ENCODE data around the gene ARMC2. TPM values are rescaled to one million over a fixed set of nuclear protein-coding genes. Genes with fewer than 3 reads are reported as not detected.

The ARMC2 gene
- polyA plus RNA-seq, 4 donors: 8.9 to 12.8 (median 11.6) TPM

DNA sequence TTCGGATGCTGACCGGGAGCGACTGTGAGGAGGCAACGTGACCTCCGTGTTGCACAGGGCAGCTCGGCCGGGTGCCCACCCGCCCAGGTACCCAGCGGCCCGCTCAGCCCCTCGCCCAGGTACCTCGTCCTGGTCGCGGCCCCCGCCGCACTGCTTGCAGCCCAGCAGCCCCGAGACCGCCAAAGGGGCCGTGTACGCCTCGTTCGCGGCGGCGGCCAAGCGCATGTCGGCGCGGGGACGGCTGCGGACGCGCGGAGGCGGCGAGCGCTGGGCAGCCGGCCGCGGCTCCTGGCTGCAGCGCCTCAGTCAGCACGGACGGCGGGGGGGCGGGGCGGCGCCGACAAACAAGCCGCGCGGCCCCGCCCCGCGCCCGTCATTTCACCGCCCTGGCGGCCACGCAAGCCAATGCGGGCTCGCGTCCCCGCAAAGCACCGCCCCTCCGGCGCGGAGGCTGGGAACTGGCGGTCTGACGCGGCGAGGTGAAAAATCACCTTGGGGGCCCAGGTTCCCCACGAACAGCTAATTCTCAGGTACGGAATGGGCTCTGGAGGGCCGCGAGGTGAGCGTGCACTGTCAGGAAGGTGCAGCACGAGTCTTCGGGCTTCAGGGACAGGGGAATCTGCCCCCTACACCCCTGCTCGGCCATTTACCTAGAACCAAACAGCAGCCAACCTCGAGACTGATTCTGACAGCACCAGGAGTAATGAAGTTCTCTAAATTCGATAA lies 161.2 kb downstream of the ARMC2 start:
- peak; percentile 83 to 85 (median 84) for DNase-seq (ENCODE audit: low read depth in 4 of 4, low spot score in 3 of 4)

DNA sequence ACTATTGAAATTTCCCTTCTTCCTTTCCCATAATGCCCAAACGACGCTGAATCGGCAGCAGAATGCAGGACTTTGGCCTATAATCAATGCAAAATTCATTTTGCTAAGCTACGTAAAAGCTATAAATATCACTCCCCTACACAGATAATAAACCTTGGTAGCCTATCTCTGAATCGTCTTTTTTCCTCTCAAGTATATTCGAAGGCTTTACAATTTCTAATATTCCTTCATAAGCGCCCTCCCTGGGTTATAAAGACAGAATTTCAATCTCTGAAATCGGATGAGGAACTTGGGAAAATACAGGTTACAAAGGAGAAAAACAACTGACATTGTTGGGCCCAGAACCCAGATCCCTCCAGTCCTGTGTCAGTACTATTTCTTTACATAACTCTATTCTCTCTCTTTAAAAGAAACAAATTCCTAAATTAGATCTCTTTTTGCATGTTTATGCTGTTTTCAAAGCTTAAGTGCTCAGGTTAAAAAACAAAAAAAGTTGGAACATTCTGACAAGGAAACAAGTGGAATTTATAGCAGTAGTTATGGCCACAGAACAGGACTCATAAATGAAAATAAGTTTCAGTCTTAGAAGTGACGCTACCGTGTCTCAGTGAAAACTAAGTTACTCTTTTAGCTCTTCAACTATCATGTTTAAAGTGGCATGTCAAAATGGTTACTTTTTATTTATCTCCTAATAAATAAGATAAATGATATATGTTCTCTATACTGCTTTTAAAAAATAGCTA lies 161.9 kb downstream of the ARMC2 start:
- DNase-seq (ENCODE audit: low read depth in 4 of 4, low spot score in 3 of 4): no peak

DNA sequence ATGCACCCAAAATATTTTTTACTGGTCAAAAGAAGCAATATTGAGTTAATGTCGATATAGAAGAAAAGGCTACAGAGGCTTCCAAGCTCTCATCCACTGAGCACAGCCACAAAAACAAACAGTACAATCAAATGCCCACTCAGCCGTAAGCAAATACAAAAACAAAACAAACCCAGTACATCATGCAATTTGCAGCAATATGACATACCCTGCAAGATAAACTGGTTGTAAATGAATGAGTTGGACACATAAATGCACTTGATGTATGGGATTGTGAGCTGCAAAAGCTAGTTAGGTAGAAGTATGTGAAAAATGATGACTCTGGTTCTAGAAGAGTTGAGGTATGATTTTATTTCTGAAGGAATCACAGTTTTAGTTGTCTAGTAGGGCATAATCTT lies 162.5 kb downstream of the ARMC2 start:
- DNase-seq (ENCODE audit: low read depth in 4 of 4, low spot score in 3 of 4): no peak

DNA sequence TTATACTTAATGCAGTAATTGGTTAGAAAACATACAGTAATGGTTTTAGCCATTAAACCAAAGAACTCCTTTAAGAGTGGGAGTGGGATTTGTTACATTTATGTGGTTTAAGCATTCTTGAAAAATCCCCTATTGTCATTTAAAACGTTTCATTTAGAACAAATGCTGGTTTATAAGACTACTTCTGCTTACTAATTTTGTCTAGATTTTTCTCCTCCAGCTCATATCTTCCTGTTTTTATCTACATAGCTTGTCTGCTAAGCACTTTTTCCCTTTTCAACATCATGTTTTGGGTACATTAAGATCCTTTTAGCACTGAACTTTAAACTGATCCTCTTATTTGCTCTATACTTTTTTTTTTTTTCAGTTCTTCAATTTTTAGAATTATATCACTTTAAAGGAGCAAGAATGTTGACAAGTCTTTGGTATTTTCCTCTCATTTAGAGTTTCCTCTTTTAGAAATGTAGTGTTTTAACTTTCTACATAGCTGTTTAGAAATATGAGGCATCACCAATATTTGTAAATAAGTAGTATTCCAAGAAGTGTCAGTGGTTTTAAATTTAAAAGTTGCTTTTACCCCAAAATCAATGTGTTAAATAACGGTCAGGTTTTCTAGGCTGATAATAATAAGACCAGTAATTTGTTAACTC lies 165.6 kb downstream of the ARMC2 start:
- DNase-seq (ENCODE audit: low read depth in 4 of 4, low spot score in 3 of 4): no peak

DNA sequence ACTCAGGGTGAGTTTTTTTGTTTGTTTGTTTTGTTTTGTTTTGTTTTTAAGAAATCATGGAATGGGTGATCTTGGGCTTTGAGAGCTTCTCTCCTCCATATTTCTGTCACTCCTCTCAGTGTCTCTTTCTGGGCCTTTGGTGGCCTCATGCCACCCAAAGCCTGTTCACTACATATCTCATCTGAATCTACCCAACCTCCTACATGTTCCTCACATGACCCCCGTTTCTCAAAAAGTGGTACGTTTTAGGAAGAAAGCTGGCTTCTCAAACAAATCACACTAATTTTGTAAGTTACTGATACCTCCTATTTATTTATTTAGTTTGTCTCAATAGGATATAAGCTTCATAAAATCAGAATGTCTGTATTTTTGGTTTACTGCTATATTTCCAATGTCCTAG lies 166.4 kb downstream of the ARMC2 start:
- no peak for DNase-seq (ENCODE audit: low read depth in 4 of 4, low spot score in 3 of 4)

DNA sequence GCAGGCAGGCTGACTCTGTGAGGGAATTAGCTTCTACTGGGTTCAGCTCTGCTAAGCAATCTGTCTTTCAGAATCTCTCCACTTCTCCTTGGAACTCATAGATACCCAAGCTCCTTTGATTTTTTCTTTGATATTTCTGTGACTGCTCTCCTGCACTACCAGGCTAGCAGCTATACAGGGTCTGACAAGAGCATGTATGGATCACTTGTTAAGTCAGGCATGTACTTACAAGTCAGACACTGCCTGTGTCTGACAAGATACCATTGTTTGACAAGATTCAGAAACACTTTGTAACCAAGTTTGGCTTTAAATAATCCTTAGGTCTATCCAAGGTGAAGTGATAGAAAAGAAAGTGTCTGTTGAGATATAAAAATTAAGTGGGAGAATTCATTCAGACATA lies 167.0 kb downstream of the ARMC2 start:
- no peak for DNase-seq (ENCODE audit: low read depth in 4 of 4, low spot score in 3 of 4)

DNA sequence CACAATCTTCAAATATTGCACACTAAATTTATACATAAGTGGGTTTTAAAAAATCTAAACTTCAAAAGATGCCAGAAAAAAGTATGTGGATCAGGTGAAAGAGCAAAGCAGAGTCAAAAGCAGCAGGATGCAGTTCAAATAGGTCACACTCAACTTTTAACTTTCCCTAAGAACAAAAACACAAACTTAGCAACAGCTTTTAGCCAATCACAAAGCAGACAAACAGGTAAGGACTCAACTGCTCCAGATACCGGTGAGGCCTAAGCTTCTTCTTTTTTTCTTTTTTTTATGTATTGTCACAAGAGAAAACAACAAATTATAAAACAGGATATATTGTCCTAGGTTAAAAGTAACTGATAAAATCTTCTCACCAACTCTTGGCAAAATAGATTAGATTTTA lies 171.7 kb downstream of the ARMC2 start:
- DNase-seq (ENCODE audit: low read depth in 4 of 4, low spot score in 3 of 4): no peak

DNA sequence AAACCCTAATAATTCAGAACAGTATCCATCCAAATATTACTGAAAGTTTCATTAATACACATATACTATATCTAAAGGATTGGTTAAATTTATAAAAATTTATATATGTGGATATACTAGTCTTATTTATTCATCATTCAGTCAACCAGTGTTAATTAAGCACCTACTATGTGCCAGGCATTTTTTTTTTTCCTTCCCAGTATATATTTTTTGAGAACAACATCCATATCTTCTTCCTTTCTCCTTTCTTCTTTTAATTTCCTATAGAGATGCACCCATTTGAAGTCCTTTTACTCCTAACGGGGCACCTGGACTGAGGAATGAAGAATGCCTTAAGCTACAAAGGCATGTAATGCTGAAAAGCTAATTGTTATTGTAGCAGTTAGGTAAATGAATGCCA lies 173.6 kb downstream of the ARMC2 start:
- DNase-seq (ENCODE audit: low read depth in 4 of 4, low spot score in 3 of 4): no peak

DNA sequence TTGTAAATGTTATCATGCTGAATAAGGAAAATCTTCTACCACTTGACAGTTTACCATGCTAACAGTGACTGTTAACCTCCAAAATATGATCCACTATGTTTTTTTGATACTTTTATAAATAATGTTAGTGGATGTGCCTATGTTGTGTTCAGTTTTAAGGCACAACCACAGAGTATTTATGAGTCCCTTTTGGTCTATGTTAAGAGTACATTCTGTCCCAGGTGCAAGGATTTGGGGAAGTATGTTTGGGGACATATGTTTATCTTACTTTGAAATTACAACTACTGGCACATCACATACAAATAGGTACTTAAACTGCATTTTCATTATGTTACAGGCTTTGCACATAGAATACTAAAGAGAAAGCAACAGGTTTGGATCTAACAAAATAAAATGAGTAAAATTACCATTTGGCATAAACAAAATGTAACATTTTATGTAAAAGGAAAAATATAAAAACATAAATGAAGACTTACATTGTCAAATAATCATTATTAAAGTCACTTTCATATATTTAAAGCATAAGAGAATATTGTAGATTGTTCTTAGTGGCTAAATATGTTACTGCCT lies 175.2 kb downstream of the ARMC2 start:
- DNase-seq (ENCODE audit: low read depth in 4 of 4, low spot score in 3 of 4): no peak

Other genes starting within 250 kb of the ARMC2 start
- 10 to 100 TPM; 23.3 to 30.6 (median 26.3) TPM for gene SESN1, start 246.4 kb downstream of the ARMC2 start, polyA plus RNA-seq (ENCODE audit: insufficient read length in 4 of 4)
- 10 to 100 TPM; 20.9 to 24.6 (median 22.3) TPM for gene CEP57L1, start 247.1 kb downstream of the ARMC2 start, polyA plus RNA-seq (ENCODE audit: insufficient read length in 4 of 4)

All from right renal pelvis (tissue), 4 donors.